GM19452 (cell line): Measurements from ENCODE around the gene C2orf49.

ENCODE experiments used
- ATAC-seq: cut with Tn5 transposase; IDR thresholded peaks from one replicate; pipeline ENCODE4 v1.9.1; 2021; ENCODE audit not compliant: unreplicated experiment

C2orf49 gene

GRCh38 chr2:105380432-105381100, 43.2 kb downstream of the C2orf49 start:
- ATAC-seq = no peak

DNA sequence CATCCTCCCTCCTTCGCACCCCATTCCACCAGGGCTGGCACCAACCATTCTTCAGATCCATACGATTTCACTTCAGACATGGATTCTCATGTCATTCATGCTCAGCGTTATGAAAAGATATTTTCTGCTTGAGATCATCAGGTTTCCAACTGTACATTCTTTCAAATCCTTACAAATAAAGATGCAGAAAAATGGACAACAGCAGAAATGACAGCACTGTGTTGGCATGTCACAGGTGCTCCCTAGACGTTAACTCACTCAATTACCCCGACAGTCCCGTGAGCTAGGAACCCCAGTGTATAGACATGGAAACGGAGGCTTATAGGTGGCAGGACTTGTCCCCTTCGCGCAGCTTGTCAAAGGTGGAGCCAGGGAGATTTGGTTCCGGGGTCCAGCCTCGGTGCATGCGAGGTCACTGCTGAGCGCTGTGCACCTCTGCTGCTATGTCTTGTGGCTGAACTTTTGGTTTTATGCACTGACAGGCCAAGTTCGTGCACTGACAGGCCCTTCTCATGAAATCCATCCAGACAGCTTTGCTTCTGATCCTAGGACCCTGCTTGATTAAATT, 43.8 kb downstream of the C2orf49 start:
- ATAC-seq = no peak

DNA sequence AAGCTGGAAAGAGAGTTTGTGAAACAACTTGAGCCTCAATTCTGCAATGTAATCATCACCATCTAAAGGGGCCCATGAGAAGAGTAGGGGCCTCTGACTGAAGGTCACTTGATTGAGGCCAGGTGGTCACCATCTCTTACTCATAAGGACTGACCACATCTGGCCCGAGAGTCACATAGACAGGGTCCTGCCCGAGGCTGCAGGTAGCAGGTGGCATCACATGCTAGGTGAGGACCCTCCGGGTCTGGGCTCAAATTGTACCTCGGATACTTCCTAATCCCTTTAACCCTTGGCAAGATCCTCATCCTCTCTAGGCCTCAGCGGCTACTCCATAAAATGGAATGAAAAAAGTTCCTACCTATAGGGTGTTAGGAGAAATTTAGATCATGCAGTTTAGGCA, 44.8 kb downstream of the C2orf49 start:
- ATAC-seq = no peak

DNA sequence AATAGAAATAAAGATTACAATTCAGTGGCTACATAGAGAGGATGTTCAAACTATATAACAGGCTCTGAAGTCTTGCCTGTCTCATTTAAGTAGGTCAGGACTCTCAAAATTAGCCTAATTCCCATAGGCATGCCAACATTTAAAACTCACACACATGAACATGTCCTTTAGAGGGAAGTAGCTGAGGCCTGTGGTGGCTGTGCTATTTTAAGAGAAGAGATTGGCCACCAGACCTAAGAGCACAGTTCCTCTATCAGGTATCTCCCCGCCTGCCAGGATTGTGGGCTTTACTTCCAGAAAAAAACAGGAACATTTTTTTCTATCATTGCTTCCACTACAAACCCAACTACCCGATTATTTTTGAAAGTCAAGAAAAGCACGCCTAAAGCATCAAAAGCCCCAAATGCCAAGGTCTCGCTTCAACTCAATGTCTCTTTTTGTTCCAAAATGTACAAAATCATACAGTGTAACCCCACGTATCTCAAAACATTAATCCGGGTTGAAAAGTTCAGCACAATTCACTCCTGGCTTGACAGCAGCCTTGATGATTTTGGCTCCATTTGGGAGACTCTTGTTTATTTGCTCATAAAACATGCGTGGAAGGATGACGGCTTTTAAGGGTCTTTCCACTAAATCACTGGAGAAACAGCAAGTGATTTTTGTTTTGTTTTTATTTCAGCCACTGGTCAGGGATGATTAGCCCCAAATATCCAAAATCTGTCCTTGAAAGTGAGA, 46.3 kb downstream of the C2orf49 start:
- ATAC-seq = no peak

- ATAC-seq = no peak
Measured at GRCh38 chr2:105384216-105384615, 46.9 kb downstream of the C2orf49 start.

DNA sequence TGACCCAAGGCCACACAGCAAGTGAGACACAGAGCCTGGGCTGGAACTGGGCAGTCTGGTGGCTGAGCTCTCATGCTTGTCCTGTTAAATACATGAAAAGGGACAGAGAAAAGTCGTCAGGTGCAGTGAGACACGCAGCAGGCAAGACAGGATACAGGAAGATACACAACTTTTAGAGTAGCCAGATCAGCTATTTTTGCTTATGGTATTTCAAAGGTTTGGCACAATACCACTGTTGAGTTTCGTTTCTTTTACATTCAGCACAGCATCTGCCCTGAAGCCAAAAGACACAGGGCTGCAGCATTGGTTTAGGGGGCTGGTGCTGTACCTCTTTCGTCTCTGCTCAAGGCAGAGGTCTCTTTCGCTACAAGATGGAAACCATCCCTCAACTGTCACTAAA, 47.5 kb downstream of the C2orf49 start:
- no peak for ATAC-seq

DNA sequence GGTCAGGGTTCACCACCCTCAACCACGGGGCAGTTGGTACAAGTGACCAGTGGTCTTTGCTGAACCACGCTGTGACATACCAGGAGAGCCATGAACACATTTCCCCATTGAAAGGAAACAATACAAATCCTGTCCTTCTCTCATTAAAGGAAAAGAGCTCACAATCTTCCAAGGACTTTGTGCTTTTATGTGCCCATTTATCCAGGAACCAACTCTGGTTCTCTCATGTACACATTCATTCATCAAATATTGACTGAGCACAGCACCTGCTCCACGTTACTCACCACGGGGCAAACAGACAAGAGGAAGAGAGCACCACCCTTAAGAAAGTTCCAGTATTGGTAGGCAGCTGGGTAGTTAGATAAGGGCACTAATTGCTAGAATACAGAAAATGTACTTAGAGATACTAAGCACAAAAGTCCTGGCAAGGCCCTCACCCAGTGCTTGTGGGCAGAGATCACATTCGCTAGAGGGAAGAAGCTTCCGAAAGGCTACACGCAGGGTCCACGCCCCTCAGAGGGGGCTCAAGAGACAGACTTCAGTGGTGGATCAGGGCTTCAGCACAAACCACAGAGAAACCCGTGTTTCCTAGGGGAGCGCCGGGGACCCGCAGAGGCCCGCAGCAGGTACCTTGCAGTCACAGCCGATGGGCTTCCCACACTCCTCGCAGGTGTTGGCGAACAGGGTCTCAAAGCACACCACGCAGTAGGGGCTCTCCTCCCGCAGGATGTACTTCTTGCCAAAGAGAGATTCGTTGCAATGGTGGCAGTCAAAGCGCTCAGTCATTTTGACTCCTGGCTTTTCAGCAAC, 48.6 kb downstream of the C2orf49 start:
- no peak for ATAC-seq

DNA sequence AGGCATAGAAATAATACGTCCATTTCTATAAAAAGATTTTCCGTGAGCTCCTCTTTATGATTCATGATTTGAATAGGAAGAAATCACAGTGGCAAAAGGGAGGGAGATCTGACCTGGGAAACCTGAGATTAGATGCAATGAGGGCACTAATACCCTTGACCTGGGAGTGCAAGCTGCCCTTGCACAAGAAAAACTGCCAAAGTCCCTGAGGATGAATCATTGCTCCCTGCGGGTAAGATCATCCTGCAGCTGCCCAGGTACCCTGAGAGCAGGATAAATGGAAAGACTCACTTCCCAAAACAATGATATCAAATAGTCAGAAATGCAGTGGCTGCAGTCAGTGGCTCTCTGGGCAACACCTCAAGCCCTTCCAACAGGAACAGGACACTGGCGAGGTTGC, 49.9 kb downstream of the C2orf49 start:
- no peak for ATAC-seq

GRCh38 chr2:105388971-105389381, 51.6 kb downstream of the C2orf49 start:
- no peak for ATAC-seq

DNA sequence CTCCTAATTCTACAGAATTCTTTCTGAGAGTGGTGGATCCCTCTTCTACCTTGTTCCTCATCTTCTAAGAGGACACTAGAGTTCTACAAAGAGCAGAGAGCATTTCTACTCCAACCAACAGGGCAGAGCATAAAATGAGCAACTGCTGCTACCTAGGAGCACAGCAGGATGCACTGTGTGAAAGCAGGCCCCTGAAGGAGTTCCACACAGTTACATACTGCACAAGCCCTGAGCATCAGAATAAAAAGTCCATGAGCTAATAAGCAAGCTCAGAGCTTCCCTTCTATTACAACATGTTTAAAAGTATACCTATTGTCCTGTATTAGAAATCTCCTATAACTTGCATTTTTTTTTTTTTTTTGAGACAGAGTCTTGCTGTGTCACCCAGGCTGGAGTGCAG, 53.1 kb downstream of the C2orf49 start:
- ATAC-seq = no peak

DNA sequence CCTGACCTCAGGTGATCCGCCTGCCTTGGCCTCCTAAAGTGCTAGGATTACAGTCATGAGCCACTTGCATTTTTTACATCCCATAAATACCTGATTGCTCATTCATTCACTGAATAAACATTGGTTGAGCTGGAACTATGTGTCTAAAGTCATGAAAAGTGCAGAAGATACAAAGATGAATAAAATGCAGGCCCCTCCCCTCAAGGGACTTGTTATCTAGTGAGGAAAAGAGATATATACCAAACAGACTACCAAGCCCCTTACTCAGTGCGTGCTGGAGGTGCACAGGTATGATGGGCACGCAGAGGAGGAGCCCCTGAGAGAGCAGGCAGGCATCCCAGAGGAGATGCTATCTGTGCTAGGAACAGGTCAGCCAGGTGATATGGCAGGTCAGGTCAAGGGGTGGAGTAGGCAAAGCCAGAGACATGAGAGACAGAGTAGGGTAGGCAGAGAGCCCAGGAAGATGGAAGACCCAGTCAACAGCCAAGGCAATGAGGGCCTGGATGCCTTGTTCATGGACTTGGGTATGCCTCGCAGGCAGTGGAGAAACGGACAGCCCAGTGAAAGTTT, 53.8 kb downstream of the C2orf49 start:
- ATAC-seq = no peak

GRCh38 chr2:105391763-105392662, 54.7 kb downstream of the C2orf49 start:
- no peak for ATAC-seq

DNA sequence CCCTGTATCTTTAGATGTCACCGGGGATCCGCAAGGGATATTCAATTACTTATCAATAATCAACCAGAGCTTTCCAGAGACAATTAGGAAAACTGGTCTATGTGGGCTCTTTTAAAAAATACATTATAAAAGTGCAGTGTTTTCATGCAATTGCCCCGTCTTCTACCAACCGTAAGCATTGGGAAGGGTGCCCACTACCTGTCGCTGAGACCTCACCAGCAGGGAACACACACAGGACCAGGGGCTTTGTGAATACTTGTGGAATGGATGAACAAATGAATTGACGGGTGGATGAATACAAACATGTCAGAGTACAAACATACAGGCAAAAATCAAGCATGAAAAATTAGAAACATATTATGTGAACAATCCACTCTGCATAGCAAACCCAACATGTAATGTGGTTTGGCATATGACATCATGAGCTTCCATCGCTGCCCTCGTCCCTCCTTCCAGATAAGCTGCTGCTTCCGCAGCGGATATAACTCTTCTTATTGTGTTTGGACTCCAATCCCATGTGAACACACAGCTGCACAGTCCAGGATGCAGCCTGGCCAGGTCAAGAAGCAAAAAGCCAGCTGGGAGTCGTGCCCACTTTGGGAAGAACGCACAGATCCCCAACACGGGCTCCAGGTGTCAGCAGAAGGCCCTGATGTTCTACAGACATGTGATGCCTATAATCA, 56.2 kb downstream of the C2orf49 start:
- ATAC-seq = no peak

- no peak for ATAC-seq
Measured at GRCh38 chr2:105394951-105395611, 57.7 kb downstream of the C2orf49 start.

- no peak for ATAC-seq
Measured at GRCh38 chr2:105395691-105396090, 58.4 kb downstream of the C2orf49 start.

DNA sequence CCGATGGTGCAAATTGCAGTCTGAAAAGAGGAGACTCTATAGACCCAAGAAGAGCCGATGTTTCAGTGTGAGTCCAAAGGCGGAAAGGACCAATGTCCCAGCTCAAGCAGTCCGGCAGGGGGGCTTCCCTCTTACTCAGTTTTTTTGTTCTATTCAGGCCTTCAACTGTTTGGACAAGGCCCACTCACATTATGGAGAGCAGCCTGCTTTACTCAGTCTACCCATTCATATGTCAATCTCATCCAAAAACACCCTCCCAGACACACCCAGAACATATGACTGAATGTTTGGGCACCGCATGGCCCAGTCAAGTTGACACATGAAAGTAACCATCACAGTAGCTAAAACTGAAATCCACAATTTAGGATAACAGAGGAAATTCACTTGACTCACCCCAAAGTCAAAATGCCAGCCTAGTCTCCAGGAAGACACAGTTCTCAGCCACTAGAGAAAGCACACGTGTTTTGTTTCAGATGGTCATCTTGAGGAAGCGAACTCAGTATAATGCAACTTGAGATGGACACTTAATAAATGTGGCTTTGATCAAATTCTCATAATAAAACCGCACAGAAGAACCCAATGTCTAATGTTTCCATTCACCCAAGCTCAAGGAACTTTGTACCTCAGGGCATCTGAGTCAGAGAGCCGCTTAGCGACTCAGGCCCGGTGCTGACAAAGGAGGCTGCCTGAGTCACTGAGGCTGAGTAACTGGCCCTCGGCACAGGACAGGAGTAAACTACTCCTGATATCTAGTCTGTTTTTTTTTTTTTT, 59.1 kb downstream of the C2orf49 start:
- no peak for ATAC-seq

DNA sequence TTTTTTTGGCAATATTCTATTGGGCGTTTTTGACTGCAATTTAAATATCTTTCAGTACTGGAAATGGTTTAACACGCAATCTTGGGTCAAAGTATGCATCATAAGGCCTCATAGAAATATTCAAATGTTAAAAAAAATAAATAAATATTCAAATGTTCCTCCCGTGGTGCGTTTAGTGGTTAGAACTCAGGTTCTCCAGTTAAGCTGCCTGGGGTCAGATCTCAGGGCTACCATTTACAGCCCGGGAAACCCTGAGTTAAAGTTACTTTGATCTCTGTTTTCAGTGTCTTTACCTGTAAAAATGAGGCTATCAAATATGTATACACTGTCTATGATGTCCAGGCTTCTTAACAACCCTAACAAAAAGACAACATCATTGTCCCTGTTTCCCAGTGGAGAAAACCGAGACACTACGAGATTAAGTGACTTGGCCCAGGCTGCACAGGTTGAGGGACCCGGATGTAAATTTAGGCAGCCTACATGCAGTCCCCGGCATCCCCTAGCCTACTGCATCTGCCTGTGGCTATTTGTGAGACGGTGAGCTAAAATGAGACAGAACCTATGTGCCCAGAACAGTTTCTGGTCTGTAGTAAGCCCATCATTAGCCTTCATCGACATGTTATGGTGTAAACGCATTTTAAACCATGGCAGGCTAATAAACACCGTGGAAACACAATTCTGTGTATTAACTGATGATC, 59.8 kb downstream of the C2orf49 start:
- ATAC-seq = no peak

DNA sequence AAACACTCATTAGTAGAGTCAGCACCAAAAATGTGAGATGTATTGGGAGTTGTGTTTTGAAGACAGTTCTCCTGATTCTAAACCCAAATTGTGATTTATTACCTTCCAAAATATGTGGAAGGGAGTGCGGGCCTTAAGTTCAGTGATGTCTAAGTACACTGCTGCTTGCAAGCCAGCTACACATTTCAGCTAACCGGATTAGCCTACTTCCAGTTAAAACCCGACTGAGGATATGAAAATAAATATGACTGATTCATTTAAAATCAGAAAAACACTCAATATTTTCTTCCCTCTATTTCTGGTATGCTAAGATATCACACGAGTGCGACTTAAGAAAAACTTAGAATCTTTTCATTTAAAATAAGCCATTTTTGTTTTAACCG, 60.6 kb downstream of the C2orf49 start:
- no peak for ATAC-seq
